PC-3 (cell line): ENCODE measurements around the gene TECTA.

ENCODE experiments used
- EZH2 ChIP-seq: fragments of 300-600 bp; sonication (generic); IDR thresholded peaks from one replicate; pipeline ENCODE4 v1.6.1; 2017; ENCODE audit warnings: antibody characterized with exemption, mild to moderate bottlenecking, low read length; ENCODE audit not compliant: unreplicated experiment
- TF ChIP-seq, protein P1 (sequence below): fragments of 300-600 bp; sonication (generic); conservative IDR thresholded peaks from 2 replicates; pipeline ENCODE4 v1.5.1; 2017; ENCODE audit warnings: antibody characterized with exemption, low read depth, mild to moderate bottlenecking, low read length

DNA sequence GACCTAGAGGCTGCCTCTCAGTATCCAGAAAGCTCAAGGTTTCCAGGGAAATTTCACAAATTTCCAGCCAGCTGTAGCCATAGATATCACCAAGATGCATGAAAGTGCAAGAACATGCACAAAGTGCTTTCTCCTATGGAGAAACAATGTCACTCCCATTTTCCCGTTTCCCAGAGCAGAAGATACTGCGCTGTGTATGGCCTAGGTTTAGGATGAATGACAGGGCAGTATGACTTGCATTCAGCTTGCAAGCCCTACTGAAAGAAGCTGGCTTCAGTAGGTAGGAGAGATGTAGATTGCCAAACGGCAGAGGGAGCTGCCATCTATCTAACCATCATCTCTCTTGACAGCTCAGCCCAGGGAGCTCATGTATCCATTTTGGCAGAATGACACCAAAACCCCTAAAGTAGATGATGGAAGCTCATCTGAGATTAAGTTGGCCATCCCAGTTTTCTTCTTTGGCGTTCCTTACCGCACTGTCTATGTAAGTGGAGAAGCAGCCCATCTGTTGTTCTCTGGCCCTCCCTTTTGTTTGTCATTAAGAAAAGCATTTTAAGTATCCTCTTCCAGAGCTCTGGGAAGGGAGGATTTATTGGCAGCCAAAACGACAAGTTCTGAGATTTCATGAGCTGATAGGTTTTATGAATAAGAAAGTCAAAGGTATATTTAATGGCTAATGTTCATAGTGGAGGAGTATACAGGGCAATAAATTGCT lies 4.6 kb downstream of the TECTA start:
- TF ChIP-seq, protein P1, sequence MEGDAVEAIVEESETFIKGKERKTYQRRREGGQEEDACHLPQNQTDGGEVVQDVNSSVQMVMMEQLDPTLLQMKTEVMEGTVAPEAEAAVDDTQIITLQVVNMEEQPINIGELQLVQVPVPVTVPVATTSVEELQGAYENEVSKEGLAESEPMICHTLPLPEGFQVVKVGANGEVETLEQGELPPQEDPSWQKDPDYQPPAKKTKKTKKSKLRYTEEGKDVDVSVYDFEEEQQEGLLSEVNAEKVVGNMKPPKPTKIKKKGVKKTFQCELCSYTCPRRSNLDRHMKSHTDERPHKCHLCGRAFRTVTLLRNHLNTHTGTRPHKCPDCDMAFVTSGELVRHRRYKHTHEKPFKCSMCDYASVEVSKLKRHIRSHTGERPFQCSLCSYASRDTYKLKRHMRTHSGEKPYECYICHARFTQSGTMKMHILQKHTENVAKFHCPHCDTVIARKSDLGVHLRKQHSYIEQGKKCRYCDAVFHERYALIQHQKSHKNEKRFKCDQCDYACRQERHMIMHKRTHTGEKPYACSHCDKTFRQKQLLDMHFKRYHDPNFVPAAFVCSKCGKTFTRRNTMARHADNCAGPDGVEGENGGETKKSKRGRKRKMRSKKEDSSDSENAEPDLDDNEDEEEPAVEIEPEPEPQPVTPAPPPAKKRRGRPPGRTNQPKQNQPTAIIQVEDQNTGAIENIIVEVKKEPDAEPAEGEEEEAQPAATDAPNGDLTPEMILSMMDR = peak; percentile 43
- no peak for TF ChIP-seq EZH2
